Kasumi-1 (cell line): ENCODE results near the gene METTL25.

Experiments used
- DNase-seq, 2 experiments: peaks; one replicate each; lab custom pipeline; 2025; lab: John Stamatoyannopoulos, UW

METTL25 gene

GRCh38 chr12:82525616-82526015 lies 167.3 kb downstream of the METTL25 start:
- DNase-seq = no peak

- peak; percentile 55 to 83 for DNase-seq
Measured at GRCh38 chr12:82527165-82527780, 168.9 kb downstream of the METTL25 start.
